GM12875 (cell line): ENCODE data around the gene ANKRA2.

Experiments used
- H3K4me3 ChIP-seq: one replicate; pipeline ENCODE4 v1.5.1; 2011; ENCODE audit warnings: low read depth, low read length, control low read depth
- CTCF ChIP-seq: IDR thresholded peaks from 2 replicates; pipeline ENCODE4 v1.5.1; 2011; ENCODE audit warnings: low read depth, mild to moderate bottlenecking, control low read depth, inconsistent platforms, low read length, moderate library complexity, borderline replicate concordance; ENCODE audit not compliant: insufficient read depth

The ANKRA2 gene

GRCh38 chr5:73550016-73550415, 15.4 kb downstream of the ANKRA2 start:
- TF ChIP-seq CTCF, result no peak
- H3K4me3 ChIP-seq, result no peak overlapping the region

- no peak overlapping the region for H3K4me3 ChIP-seq
- no peak for TF ChIP-seq CTCF
Observed at GRCh38 chr5:73545403-73545779, 20.0 kb downstream of the ANKRA2 start.

GRCh38 chr5:73544429-73545402, 20.7 kb downstream of the ANKRA2 start:
- TF ChIP-seq CTCF, result no peak

GRCh38 chr5:73542020-73542419, 23.4 kb downstream of the ANKRA2 start:
- H3K4me3 ChIP-seq, result no peak overlapping the region
- no peak for TF ChIP-seq CTCF

More at GRCh38 chr5:73544429-73545402, 20.7 kb downstream of the ANKRA2 start:
- H3K4me3 ChIP-seq, result no peak overlapping the region

GRCh38 chr5:73540192-73540591, 25.2 kb downstream of the ANKRA2 start:
- H3K4me3 ChIP-seq, result no peak overlapping the region
- no peak for TF ChIP-seq CTCF

- TF ChIP-seq CTCF, result no peak
- H3K4me3 ChIP-seq, result no peak overlapping the region
Observed at GRCh38 chr5:73539730-73540129, 25.7 kb downstream of the ANKRA2 start.

- H3K4me3 ChIP-seq, result no peak overlapping the region
- no peak for TF ChIP-seq CTCF
Observed at GRCh38 chr5:73534971-73535370, 30.5 kb downstream of the ANKRA2 start.
